Stimulated activated CD8-positive, alpha-beta memory T cell treated with anti-CD3 and anti-CD28 coated beads, Interleukin-7, amount 100 ng/mL, for 48 hours (primary cell): ENCODE data around the gene AGMAT.

Source experiments
- DNase-seq, 2 donors: peaks; one replicate each; pipeline ENCODE4 v3.0.0-alpha.2; 2020; ENCODE audit warnings: low read depth in 1 of 2; ENCODE audit errors: extremely low read depth in 1 of 2

AGMAT gene

GRCh38 chr1:15524283-15525049 lies 60.4 kb downstream of the AGMAT start:
- peak; percentile 97 to 99 for DNase-seq

GRCh38 chr1:15524021-15524282 lies 60.9 kb downstream of the AGMAT start, which contains the start of gene CASP9:
CASP9 (minus strand) TSS chr1:15524215; CDS start chr1:15524200, 15 bp downstream.
- no peak for DNase-seq

DNA sequence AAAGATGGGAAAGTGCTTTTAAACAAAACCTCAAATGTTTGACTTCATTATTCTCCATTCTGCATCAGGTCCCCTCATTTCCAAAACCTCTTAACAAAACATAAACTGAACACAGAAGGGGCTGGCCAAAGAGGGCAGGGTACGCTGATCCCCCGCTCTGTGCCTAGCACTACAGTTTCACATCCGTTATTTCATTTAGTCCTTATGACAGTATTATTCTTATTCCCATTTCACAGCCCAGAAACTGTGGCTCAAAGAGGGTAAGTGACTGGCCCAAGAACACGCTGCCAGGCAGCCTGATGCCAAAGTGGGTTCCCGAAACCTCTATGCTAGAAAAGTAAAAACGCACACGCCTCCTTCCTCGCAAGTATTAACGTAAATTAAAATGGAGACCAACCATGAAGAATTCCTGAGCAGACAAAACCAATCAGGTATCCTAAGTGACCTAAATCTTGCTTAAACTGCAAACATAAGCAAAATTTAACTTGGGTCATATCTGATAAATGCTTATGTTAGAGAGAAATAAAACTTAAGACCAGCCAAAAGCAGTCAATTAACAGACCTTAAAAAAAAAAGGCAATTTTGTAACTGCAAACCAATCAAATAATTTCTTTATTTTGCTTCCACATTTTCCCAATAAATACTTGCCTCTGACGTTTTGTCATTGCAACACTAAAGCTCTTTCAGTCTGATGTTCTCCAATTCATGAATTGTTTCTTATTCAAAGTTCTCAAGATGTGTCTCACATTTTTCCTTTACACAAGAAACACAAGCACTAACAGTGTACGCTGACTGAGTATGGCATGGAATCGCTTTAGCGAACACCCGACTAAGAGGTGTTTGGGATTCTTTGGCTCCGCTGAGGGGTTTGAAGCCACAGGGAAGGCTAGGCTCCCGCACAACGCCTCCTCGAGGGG lies 61.5 kb downstream of the AGMAT start:
- no peak for DNase-seq

- no peak for DNase-seq
Observed at GRCh38 chr1:15522551-15522950, 62.3 kb downstream of the AGMAT start.
